ENCODE data around the gene OR13C4.
A peak's percentile ranks its signal among the peaks of the same experiment; 100 is the strongest.
"Not testable (repeated sequence)": the region's sequence is repeated elsewhere in the genome, so short reads cannot be mapped to it uniquely, and the experiment has no call there.

OR13C4 gene

GRCh38 chr9:104527109-104527508 lies at the start of gene OR13C4:
Gene OR13C4, minus strand, starts transcription at chr9:104527209. Its CDS starts 0 bp downstream, at chr9:104527209.
- DNase-seq (ENCODE audit: low spot score): no peak

DNA sequence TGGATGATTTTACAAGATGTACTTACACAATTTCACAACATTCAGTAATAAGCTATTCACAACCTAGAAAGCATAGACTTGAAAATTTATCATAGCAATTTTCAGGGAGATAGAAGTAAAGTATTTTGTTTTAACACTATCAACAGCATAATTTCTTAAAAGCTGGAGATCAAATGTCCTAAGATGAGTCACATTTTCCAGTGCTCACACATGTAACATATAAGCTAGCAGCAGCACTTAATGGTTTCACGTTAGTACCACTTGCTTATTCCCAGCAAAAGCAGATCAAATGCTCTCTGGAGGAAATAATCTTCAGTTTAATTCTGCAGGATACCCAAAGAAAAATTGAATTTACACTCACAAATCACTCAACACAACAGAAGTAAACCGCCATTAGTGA lies 48.4 kb upstream of the OR13C4 start:
- DNase-seq (ENCODE audit: low spot score): no peak

GRCh38 chr9:104572612-104573011 lies 45.6 kb upstream of the OR13C4 start:
- no peak for DNase-seq (ENCODE audit: low spot score)

DNA sequence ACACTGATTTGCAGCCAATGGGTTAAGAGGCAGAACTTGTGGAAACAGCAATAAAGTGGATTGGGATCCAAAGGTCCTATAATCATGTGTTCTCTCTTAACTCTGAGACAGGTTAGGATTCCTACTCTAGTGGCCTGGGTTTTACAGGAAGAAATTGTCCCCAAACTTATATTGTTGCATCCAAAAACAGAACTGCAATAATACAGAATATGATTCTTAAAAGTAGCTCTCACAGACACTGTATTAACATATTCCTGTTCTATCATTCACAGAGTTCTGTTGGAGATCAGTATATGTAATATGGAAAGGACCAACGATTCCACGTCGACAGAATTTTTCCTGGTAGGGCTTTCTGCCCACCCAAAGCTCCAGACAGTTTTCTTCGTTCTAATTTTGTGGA lies 41.9 kb upstream of the OR13C4 start, which contains the start of gene OR13C8:
Gene OR13C8, plus strand, starts transcription at position 301 of the 400 bp plus-strand sequence. Its CDS starts 0 bp downstream, at position 301.
- no peak for DNase-seq (ENCODE audit: low spot score)

DNA sequence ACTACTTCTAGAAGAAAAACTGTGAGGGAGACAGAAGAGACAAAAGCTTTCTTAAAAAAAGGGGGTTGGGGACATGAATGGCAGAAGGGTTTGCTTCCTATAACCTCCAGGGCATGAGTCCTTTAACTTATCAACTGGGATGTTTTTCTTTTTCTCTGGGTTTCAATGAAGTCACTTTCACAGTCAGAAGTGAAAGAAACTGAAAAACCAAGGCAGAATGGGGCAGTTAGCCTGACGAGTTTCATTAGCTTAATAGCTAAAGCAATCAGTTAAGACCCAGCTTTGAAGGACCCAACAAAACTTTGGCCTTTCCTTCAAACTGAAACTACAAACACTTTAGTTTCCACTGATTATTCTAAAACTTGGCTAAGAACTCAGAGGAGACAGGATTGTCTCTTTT lies 37.3 kb upstream of the OR13C4 start:
- no peak for DNase-seq (ENCODE audit: low spot score)

DNA sequence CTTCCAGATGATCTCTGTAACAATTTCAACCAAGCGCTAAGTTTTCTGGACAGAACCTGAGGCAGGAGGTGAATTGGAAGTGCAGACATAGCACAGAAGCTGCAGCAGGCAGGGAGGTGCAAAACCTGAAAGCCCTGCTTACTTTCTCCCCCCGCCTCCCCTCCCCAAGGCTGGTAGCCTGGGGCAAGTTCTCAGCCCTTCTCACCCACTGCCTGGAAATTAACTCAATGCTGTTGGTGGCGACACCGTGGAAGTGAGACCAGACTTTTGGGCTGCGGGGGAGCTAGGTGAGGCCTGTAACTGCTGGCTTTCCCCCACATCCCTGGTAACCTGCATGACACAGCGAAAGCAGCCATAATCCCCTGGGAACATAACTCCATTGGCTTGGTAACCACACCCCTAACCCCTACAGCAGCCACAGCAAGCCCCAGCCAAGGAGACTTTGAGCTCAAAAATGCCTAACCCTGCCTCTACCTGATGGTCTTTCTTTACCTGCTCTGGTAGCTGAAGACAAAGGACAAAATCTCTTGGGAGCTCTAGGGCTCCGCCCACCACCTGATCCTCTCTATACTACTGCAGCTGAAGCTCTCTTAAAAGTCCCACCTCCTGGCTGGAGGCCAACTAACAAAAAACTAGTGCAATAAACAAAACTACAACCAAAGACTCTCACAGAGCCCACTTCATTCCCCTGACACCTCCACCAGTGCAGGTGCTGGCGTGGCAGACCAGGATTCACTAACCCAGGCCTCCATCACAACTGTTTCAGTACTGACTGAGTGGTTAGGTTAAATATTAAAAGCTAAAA lies 30.0 kb upstream of the OR13C4 start:
- DNase-seq (ENCODE audit: low spot score): no peak

- no peak for DNase-seq (ENCODE audit: low spot score)
Measured at GRCh38 chr9:104555521-104555920, 28.5 kb upstream of the OR13C4 start.

- peak; percentile 11 for DNase-seq (ENCODE audit: low spot score)
Measured at GRCh38 chr9:104553261-104553660, 26.3 kb upstream of the OR13C4 start.

DNA sequence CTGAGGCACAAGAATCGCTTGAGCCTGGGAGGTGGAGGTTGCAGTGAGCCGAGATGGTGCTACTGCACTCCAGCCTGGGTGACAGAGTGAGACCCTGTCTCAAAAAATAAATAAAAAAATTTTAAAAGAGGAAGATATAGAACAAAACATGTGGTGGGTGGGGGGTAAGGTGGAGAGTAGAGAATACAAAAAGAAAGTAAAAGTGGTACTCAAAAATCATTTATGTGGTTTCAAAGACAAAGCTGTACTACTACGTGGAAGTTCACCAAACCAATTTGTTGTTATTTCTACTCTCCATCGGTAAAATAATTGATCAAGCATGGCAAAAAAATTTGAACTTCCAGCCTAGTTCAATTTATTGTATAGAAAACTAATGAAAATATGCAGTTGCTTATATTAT lies 17.6 kb upstream of the OR13C4 start:
- DNase-seq (ENCODE audit: low spot score): no peak

DNA sequence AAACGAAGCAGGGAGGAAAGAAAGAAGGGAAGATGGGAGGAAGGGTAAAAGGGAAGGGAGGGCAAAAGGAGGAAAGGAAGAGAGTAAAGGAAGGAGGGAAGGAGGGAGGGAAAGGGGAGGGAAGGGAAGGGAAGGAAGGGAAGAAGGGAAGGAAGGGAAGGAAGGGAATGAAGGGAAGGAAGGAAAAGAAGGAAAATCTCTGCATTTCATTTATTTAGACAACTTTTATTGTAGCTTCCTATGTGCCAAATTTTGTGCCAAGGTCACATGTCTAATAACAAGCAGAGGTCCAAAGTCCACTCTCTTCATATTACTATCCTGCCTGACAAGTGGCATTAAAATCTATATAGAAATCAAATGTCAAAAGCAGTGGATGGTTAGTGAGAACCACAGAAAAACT lies 12.3 kb upstream of the OR13C4 start:
- no peak for DNase-seq (ENCODE audit: low spot score)

DNA sequence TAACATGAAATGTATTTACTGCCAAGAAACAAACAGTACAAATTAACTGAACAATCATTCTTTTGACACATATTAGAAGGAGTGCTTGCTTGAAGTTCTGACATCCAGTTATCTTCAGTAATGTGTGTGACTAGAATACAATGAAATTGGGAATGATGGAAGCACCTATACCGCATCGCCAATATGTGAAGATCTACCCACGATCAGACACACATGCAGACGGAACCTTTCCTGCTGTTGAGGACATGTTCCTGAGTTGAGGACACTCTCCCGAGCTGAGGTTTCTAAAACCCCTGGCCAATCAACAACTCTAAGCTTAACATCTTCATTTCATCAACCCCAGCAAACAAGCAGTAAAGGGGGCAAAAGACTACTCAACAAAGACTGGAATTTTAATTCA lies 9.7 kb upstream of the OR13C4 start, which contains the start of gene OR13C3:
Gene OR13C3, minus strand, starts transcription at position 101 of the 400 bp plus-strand sequence. CDS start 133 bp downstream, outside the sequence.
- no peak for DNase-seq (ENCODE audit: low spot score)

DNA sequence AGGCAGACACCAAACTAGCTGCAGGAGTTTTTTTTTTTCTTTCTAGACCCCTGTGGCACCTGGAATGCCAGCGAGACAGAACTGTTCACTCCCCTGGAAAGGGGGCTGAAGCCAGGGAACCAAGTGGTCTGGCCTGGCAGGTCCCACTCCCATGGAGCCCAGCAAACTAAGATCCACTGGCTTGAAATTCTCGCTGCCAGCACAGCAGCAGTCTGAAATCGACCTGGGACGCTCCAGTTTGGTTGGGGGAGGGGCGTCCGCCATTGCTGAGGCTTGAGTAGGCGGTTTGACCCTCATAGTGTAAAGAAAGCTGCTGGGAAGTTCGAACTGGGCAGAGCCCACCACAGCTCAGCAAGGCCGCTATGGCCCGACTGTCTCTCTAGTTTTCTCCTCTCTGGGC lies 6.8 kb downstream of the OR13C4 start:
- DNase-seq (ENCODE audit: low spot score): not testable (repeated sequence)

GRCh38 chr9:104514901-104515300 lies 12.1 kb downstream of the OR13C4 start:
- no peak for DNase-seq (ENCODE audit: low spot score)

- DNase-seq (ENCODE audit: low spot score): no peak
Measured at GRCh38 chr9:104506565-104506964, 20.4 kb downstream of the OR13C4 start.

DNA sequence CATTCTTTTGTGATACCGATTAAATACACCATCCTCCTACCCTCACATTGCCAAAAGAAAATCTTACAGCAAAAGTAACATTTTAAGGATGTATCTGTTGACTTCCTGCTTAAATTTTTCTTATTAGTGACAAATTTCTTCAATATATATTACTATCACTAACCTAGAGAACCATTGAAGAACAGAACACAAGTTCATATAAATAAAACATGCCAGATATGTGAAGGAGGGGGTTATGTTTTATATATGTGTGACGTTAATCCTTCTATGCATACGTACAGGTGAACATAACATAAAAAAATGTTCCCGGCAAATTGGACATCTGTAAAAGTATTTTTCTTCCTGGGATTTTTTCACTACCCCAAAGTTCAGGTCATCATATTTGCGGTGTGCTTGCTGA lies 23.0 kb downstream of the OR13C4 start, which contains the start of gene OR13F1:
Gene OR13F1, plus strand, starts transcription at position 301 of the 400 bp plus-strand sequence. Its CDS starts 0 bp downstream, at position 301.
- DNase-seq (ENCODE audit: low spot score): no peak

DNA sequence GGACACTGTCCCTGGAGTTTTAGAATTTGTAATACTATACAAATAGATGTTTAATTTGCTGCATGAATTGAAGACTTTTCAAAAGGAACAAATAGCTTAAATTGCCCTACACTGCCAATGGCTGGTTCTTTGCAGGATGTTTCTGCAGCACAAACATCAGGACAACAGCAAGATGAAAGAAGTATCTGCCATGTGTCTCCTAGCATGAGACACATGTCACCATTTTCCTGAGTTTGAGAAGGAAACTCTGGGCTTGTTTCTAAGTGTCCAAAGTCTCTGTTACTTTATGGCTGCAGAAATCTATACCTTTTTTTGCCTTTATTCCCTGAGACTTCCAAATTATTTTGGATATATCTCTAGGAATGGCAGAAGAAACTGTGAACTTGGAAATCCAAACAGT lies 23.6 kb downstream of the OR13C4 start:
- no peak for DNase-seq (ENCODE audit: low spot score)

DNA sequence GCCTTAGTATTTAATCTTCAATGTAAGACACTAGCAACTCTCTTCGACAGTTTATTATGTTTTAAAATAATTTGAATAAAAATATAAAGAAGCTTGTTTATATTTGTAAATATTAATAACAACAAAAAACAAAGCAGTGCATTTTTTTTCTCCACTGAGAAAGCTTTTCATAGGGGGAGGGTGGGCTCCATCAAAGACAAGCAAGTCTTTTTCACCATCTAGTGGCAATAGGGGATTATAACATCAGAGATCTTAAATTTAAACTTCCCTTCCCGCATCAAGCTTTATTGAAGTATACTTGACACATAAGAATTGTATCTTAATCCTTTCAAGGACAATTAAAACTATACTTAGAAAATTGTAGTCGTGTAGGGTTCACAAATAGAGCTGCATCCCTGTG lies 32.2 kb downstream of the OR13C4 start:
- no peak for DNase-seq (ENCODE audit: low spot score)

GRCh38 chr9:104485014-104485413 lies 42.0 kb downstream of the OR13C4 start:
- no peak for DNase-seq (ENCODE audit: low spot score)

GRCh38 chr9:104482921-104483570 lies 44.0 kb downstream of the OR13C4 start:
- DNase-seq (ENCODE audit: low spot score): no peak

Data from AG20443 (cell line).